GM08714 (cell line): ENCODE data around the gene BBLN.
A peak's percentile ranks its signal among the peaks of the same experiment; 100 is the strongest.
"Not testable (repeated sequence)": the region's sequence is repeated elsewhere in the genome, so short reads cannot be mapped to it uniquely, and the experiment has no call there.

Source experiments
- H3K4me3 ChIP-seq: fragments of 200-500 bp; sonication (Bioruptor generic); 2 replicates; pipeline ENCODE4 v1.5.1; 2014; ENCODE audit warnings: mild to moderate bottlenecking, low read length, inconsistent platforms
- ZNF274 ChIP-seq: IDR thresholded peaks from 2 replicates; pipeline ENCODE4 v1.6.1; 2012; ENCODE audit warnings: mild to moderate bottlenecking, low read depth, low read length

Gene BBLN

GRCh38 chr9:128120741-128121465 lies 39.2 kb upstream of the BBLN start:
- no peak overlapping the region for H3K4me3 ChIP-seq
- TF ChIP-seq ZNF274 = no peak

DNA sequence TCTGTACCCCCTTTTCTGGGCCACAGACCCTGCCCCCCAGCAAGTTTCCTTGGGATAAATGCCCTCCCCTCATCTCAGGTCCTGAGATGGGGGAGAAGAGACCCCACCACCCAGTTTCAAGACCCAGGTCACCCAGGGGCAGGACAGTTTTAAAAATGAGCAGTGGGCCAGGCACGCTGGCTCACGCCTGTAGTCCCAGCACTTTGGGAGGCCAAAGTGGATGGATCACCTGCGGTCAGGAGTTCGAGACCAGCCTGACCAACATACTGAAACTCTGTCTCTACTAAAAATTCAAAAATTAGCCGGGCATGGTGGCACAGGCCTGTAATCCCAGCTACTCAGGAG lies 38.6 kb upstream of the BBLN start:
- no peak for TF ChIP-seq ZNF274
- H3K4me3 ChIP-seq = no peak overlapping the region

DNA sequence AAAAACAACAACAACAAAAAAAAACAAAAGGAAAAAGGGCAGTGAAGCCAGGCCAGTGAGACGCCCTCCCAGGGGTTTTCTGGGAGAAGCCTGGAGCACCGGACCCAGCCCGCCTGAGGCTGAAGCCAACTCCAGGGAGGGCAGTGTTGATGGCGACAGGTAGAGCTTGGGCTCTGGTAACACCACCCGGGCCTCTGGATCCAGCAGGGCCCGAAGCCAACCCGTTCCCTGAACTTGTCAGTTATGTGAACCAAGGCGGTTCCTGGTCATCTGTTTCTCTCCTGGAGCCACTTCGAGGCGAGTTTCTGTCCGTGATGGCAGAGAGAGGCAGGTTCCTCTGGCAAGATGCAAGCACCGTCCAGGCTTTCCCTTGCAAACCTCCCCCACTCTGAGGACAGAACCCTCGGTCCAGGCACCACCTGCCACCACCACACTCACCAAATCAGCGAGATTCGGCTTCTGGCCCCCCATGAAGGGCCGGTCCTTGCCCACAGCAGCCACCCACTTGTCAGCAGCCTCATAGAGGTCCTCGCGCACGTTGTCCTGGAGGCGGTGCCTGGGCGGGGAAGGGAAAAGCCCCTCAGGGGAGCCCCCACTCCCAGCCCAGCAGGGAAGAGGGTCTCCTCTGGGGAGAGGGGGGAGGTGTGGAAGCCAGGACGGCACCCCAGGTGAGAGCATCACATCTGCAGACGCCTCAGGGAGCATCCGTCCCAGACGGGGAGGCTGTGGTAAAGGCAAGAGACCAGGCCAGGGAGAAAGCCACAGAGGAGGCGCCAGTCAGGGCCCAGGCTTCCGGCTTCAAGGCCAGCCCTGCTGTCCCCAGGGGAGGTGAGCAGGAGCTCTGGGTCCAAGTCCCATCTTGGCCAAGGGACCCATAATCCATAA lies 37.9 kb upstream of the BBLN start:
- H3K4me3 ChIP-seq = no peak overlapping the region
- no peak for TF ChIP-seq ZNF274

DNA sequence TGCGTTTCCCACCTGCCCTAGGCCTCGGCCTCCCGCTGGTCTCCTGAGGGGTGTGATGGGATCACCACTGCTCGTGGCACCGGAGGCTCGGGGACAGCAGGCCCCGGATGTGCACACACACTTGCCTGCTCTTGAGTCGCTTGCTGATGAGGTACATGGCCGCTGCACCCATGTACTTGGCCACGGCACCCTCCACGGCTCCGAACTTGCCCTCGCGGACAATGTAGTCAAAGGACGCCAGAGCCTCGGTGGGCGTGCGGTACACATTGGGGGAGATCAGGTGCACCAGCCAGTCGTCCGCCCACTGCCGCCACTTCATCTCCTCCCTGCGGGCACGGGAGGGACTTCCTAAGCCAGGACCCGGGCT lies 37.3 kb upstream of the BBLN start:
- no peak for TF ChIP-seq ZNF274

GRCh38 chr9:128123451-128124080 lies 36.5 kb upstream of the BBLN start:
- TF ChIP-seq ZNF274 = no peak
- no peak overlapping the region for H3K4me3 ChIP-seq

More for the DNA sequence above, 37.3 kb upstream of the BBLN start:
- no peak overlapping the region for H3K4me3 ChIP-seq

GRCh38 chr9:128124451-128124850 lies 35.6 kb upstream of the BBLN start:
- no peak overlapping the region for H3K4me3 ChIP-seq
- no peak for TF ChIP-seq ZNF274

DNA sequence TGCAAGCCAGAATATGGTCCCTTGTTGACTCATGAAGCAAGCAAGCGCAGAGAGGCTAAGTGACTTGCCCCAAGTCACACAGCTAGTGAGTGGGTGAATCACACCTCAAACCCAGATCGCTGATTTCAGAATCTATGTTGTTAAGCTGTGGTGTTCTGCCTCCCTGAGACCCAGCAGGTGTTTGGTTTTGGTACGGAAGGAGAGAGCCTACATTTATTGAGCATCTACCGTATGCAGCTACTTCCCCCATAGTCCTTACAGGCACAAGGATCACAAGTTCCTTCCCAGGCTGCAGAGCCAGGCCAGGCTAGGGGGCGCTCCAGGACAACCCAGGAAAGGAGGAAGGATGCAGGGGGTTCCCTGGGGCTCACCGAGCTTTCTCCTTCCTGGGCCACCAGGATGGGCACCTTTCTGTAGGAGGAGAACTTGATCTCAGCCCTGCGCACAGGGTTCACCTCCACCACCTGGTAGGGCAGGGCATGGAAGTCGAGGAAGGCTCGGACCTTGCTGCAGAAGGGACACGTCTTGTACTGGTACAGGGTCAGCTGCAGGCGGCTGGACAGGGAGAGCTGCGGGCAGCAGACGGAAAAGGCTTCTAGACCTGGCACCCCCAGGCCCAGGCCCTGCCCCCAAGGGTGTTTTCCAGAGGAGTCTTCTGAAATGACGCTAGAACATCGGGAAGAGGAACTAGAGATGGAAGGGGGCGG lies 35.0 kb upstream of the BBLN start:
- TF ChIP-seq ZNF274 = no peak
- H3K4me3 ChIP-seq = no peak overlapping the region

- no peak for TF ChIP-seq ZNF274
- peak overlapping the region; percentile 98 for H3K4me3 ChIP-seq
Observed at GRCh38 chr9:128125580-128126354, 34.3 kb upstream of the BBLN start.

DNA sequence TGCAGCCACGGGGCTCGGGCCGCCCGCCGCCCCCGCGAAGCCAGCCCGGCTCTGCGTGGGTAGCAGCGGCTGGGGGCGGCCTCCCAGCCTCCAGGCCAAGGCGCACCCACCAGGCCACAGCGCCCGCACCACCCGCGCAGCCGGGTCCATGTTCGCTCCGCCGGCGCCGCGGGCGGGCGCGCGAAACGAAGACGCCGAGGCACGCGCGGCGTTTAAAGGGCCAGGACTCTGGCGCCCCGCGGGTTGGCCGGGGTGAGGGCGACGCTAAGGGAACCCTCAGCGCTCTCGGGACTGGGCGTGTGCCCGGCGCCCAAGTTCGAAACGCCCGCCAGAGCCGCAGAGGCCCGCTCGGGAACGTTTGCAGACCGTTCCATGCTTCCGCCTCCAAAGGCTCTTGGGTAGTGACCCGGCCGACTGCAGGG lies 32.5 kb upstream of the BBLN start, which contains the start of gene PTGES2:
TSS of gene PTGES2 (minus strand) at position 162 of the 422 bp plus-strand sequence. CDS start at position 150, 12 bp downstream.
- no peak for TF ChIP-seq ZNF274
- peak within 1 kb of the TSS; percentile 98 for H3K4me3 ChIP-seq

DNA sequence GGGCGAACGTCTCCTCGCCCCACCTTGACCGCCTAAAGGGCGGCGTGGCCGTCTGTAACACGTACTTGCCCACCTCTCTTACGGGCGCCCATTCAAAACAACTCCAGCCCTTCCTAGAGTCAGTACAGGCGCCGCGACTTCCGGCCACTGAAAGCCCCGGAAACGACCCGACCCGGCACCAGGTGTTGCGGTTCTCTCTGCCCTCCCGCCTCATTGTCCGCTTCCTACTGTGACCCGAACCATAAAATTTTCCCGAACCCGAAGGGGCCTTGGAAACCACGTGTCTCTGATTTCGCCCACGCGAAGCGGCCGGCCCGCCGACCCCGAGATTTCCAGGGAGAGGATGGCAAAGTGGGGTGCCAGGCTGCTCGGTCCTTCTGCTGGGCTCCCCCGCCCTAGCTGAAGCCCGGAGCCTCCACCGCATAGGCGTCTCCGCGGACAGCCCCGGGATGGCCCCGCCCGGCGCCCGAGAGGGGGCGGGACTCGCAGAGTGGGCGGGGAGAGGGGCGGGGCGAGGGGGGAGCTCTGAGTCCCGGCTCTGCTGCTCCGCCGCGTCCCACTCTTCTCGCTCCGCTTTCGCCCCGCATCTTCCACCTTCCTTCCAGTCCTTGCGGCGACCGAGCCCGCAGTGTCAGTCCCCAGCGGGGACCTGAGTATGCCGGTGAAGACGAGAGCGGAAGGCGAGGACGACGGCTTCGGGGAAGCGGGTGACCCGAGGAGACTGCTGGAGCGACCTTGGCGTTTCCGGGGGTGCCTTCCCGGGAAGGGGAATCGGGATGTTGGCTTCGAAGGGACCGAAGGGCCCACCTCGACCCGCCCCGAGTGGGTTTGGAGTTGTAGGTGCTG lies 31.9 kb upstream of the BBLN start:
- peak overlapping the region; percentile 98 for H3K4me3 ChIP-seq
- no peak for TF ChIP-seq ZNF274

DNA sequence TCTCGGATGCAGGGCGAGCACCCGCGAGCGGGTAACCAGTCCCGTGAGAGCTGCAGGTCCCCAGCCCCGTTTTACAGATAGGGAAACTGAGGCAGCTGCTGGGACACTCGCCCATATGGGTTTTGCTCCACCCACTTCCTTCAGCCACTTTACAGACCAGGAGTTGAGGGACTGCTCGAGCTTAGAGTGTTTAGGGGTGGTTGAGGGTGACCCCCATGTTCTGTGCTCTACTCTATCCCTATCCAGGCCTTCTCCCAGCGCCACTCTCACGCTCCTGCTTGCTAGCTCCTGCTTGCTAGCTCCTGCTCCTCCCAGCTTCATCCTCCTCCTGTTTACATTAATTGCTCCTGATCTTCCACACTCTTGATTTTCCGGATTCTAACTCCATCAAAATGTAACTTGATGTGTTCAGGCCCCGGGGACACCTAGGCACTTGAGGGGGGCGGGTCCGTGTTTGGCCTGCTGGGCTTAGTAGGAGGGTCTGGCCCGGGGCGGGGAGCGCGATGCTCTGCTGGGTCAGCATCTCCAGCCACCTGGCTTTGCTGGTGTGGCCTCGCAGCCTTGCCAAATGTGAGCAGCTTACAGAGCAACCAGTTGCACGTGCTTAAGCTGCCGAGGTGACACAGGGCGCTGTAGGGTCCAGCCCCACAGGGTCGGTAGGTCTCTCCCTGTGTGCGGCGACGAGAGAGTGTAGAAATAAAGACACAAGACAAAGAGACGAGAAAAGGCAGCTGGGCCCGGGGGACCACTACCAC lies 31.1 kb upstream of the BBLN start:
- no peak for TF ChIP-seq ZNF274
- peak overlapping the region; percentile 98 for H3K4me3 ChIP-seq

GRCh38 chr9:128129976-128130590 lies 30.0 kb upstream of the BBLN start:
- not testable (repeated sequence) for H3K4me3 ChIP-seq

DNA sequence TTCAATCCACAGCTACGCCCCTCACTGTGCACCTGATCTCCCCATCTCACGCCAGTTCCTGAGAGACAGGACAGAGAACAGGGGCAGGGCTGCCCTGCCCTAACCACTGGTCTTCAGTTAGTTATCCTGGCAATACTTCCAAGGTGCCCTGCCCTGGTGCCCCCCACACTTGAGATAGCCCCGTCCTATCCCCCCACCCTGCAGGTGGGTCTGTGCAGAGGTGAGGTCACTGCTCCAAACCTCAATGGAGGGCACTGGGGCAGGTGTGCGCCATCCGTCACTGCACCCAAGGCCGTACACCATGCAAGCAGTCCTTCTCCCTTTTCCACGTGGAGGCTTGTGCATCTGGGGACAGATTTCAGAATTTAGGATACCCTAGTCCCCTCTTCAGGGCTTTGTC lies 29.4 kb upstream of the BBLN start:
- H3K4me3 ChIP-seq = not testable (repeated sequence)

- H3K4me3 ChIP-seq = not testable (repeated sequence)
Observed at GRCh38 chr9:128131346-128131745, 28.7 kb upstream of the BBLN start.

DNA sequence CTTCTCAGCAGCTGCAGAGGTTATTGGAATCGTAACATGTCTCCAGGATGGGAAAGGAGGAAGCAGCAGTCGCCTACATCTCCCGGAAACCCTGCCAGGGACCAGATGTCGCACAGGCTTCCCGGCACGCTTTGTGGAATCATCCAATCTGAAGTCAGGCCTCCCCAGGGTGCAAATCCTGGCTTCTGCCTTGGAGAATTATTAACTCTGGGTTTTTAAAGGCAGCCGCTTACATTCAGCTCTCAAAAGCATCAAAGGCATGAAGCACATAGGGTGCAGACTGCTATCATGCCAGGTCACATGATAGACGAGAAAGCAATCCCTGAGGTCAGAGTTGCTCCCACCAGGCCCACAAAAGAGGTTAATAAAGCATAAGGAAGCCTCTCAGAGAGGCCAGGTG lies 27.9 kb upstream of the BBLN start:
- H3K4me3 ChIP-seq = not testable (repeated sequence)

DNA sequence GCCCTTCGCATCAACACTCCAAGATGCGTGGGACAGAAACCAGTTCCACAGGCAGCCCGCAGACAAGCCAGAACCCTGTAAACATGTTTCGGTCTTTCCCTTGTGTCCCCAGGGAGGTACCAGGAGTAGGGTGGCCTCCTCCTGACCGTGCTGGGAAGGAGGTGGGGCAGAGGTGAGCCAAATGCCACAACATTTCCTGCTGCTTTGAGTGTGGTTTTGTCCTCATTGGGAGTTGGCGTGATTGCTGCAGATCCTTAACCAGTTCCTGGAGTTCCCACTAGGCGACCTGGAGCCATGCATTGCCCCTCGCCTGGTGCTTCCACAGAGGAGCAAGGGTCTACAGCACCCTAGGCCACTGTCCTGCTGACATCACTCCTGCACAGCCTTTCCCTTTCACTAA lies 24.5 kb upstream of the BBLN start:
- not testable (repeated sequence) for H3K4me3 ChIP-seq
